Mesendoderm (in vitro differentiated cells): Measurements from ENCODE around the gene SNRPA1.

Experiments
- DNase-seq: peaks from one replicate; pipeline ENCODE4 v3.0.0; 2013
- H2AK5ac ChIP-seq: 2 replicates; pipeline ENCODE4 v1.6.1; 2013; ENCODE audit warnings: low read length, inconsistent platforms
- H2BK120ac ChIP-seq: 2 replicates; pipeline ENCODE4 v1.6.1; 2013; ENCODE audit warnings: low read depth, mild to moderate bottlenecking, low read length, moderate library complexity, mixed read lengths
- H2BK15ac ChIP-seq: replicated peaks from 2 replicates; pipeline ENCODE4 v1.6.1; 2013; ENCODE audit warnings: low read depth, mild to moderate bottlenecking, moderate library complexity
- H2BK5ac ChIP-seq: 2 replicates; pipeline ENCODE4 v1.6.1; 2013; ENCODE audit warnings: low read length, inconsistent platforms
- H3K18ac ChIP-seq: 2 replicates; pipeline ENCODE4 v1.6.1; 2013; ENCODE audit warnings: mild to moderate bottlenecking, low read length, mixed read lengths
- H3K23ac ChIP-seq: one replicate; pipeline ENCODE4 v1.6.1; 2013; ENCODE audit warnings: low read length
- H3K27ac ChIP-seq: 2 replicates; pipeline ENCODE4 v1.5.1; 2013; ENCODE audit warnings: low read depth, mild to moderate bottlenecking, inconsistent platforms, low read length, moderate library complexity
- H3K27me3 ChIP-seq: 2 replicates; pipeline ENCODE4 v1.6.1; 2013; ENCODE audit warnings: low read length, control low read depth, mild to moderate bottlenecking, inconsistent platforms; ENCODE audit not compliant: insufficient read depth, poor library complexity
- H3K36me3 ChIP-seq: 2 replicates; pipeline ENCODE4 v1.6.1; 2013; ENCODE audit warnings: low read length, inconsistent platforms; ENCODE audit not compliant: control insufficient read depth, insufficient read depth
- H3K4ac ChIP-seq: one replicate; pipeline ENCODE4 v1.6.1; 2013; ENCODE audit warnings: low read depth, mild to moderate bottlenecking, low read length, moderate library complexity
- H3K4me1 ChIP-seq: 2 replicates; pipeline ENCODE4 v1.6.1; 2013; ENCODE audit warnings: low read depth, low read length, inconsistent platforms; ENCODE audit not compliant: control insufficient read depth
- H3K4me2 ChIP-seq: 2 replicates; pipeline ENCODE4 v1.6.1; 2013; ENCODE audit warnings: low read length
- H3K4me3 ChIP-seq: 2 replicates; pipeline ENCODE4 v1.5.1; 2013; ENCODE audit warnings: mild to moderate bottlenecking, low read length
- H3K56ac ChIP-seq: one replicate; pipeline ENCODE4 v1.6.1; 2013; ENCODE audit warnings: low read length
- H3K79me1 ChIP-seq: 2 replicates; pipeline ENCODE4 v1.6.1; 2013; ENCODE audit warnings: low read length, inconsistent platforms
- H3K79me2 ChIP-seq: 2 replicates; pipeline ENCODE4 v1.6.1; 2013; ENCODE audit warnings: mild to moderate bottlenecking, low read length; ENCODE audit not compliant: control insufficient read depth, insufficient read depth
- H3K9ac ChIP-seq: 2 replicates; pipeline ENCODE4 v1.6.1; 2013; ENCODE audit warnings: low read length, inconsistent platforms
- H4K5ac ChIP-seq: one replicate; pipeline ENCODE4 v1.6.1; 2013; ENCODE audit warnings: low read length
- H4K8ac ChIP-seq: one replicate; pipeline ENCODE4 v1.6.1; 2013; ENCODE audit warnings: low read depth, mild to moderate bottlenecking, control low read depth, low read length, moderate library complexity
- whole genome bisulfite sequencing: extraction: QIAGEN DNeasy Blood & Tissue Kit; methylation state at CpG from one replicate; pipeline ENCODE4 v1.1.7; 2013; ENCODE audit warnings: low lambda C conversion rate, missing lambda C conversion rate; ENCODE audit not compliant: insufficient coverage; ENCODE audit errors: extremely low coverage; 5-methylcytosine and 5-hydroxymethylcytosine counted together

Gene SNRPA1

GRCh38 chr15:101258238-101259144, 36.6 kb downstream of the SNRPA1 start:
- H2BK120ac ChIP-seq: no peak overlapping the region
- no peak overlapping the region for H3K23ac ChIP-seq
- DNase-seq: peak; percentile 65
- H3K4me2 ChIP-seq: no peak overlapping the region
- H3K27ac ChIP-seq: no peak overlapping the region
- no peak overlapping the region for H2BK15ac ChIP-seq
- H2BK5ac ChIP-seq: no peak overlapping the region
- H3K36me3 ChIP-seq: no peaks in the 10 kb centered on the region
- no peak overlapping the region for H4K5ac ChIP-seq
- peak overlapping the region; percentile 22 for H3K56ac ChIP-seq
- no peaks in the 10 kb centered on the region for H3K79me1 ChIP-seq
- no peaks in the 10 kb centered on the region for H3K27me3 ChIP-seq
- no peak overlapping the region for H3K4ac ChIP-seq
- H3K4me3 ChIP-seq: no peak overlapping the region
- no peaks in the 10 kb centered on the region for H3K79me2 ChIP-seq
- H4K8ac ChIP-seq: no peak overlapping the region
- H3K9ac ChIP-seq: no peak overlapping the region
- H2AK5ac ChIP-seq: no peak overlapping the region
- WGBS: no CpG with 5 or more reads among the region's 11 CpGs
- H3K18ac ChIP-seq: no peak overlapping the region
- no peaks in the 10 kb centered on the region for H3K4me1 ChIP-seq

- Histone ChIP-seq H2AK5ac (no peak overlapping the region), H4K8ac (no peak overlapping the region), H3K4me1 (no peaks in the 10 kb centered on the region), H3K79me1 (no peaks in the 10 kb centered on the region), H3K9ac (no peak overlapping the region), H3K27me3 (no peaks in the 10 kb centered on the region), H3K56ac (no peak overlapping the region), H3K4me2 (no peak overlapping the region), H3K18ac (no peak overlapping the region), H3K4ac (no peak overlapping the region), H3K79me2 (no peaks in the 10 kb centered on the region), H3K36me3 (no peaks in the 10 kb centered on the region), H3K27ac (no peak overlapping the region), H4K5ac (no peak overlapping the region), H3K4me3 (no peak overlapping the region), H3K23ac (no peak overlapping the region), H2BK15ac (no peak overlapping the region), H2BK5ac (no peak overlapping the region), H2BK120ac (no peak overlapping the region)
- DNase-seq: no peak
- no CpG with 5 or more reads among the region's 6 CpGs for WGBS
These were observed 38.3 kb downstream of the SNRPA1 start for GRCh38 chr15:101256757-101257156.

GRCh38 chr15:101255615-101256241, 39.3 kb downstream of the SNRPA1 start:
- DNase-seq: no peak
- H3K36me3 ChIP-seq: no peaks in the 10 kb centered on the region
- no peak overlapping the region for H3K4me3 ChIP-seq
- H3K56ac ChIP-seq: no peak overlapping the region
- H3K18ac ChIP-seq: no peak overlapping the region
- no peak overlapping the region for H3K4me2 ChIP-seq
- H3K27ac ChIP-seq: no peak overlapping the region
- no peak overlapping the region for H3K9ac ChIP-seq
- H2BK5ac ChIP-seq: no peak overlapping the region
- H2BK120ac ChIP-seq: no peak overlapping the region
- no peaks in the 10 kb centered on the region for H3K27me3 ChIP-seq
- no peak overlapping the region for H4K8ac ChIP-seq
- no peaks in the 10 kb centered on the region for H3K79me1 ChIP-seq
- H3K4me1 ChIP-seq: no peaks in the 10 kb centered on the region
- no peak overlapping the region for H2BK15ac ChIP-seq
- H3K79me2 ChIP-seq: peaks cover 3% of the 10 kb centered on the region
- no peak overlapping the region for H3K4ac ChIP-seq
- no peak overlapping the region for H3K23ac ChIP-seq
- WGBS: no CpG with 5 or more reads among the region's 8 CpGs
- no peak overlapping the region for H2AK5ac ChIP-seq
- no peak overlapping the region for H4K5ac ChIP-seq

GRCh38 chr15:101255051-101255395, 40.0 kb downstream of the SNRPA1 start:
- H3K18ac ChIP-seq: no peak overlapping the region
- H3K56ac ChIP-seq: no peak overlapping the region
- peaks cover 3% of the 10 kb centered on the region for H3K4me1 ChIP-seq
- no peak overlapping the region for H3K9ac ChIP-seq
- WGBS: no CpG with 5 or more reads among the region's 5 CpGs
- no peak overlapping the region for H3K4me3 ChIP-seq
- no peak overlapping the region for H2BK120ac ChIP-seq
- H3K27me3 ChIP-seq: no peaks in the 10 kb centered on the region
- H3K4me2 ChIP-seq: no peak overlapping the region
- no peak overlapping the region for H2BK5ac ChIP-seq
- H3K4ac ChIP-seq: no peak overlapping the region
- H2BK15ac ChIP-seq: no peak overlapping the region
- H3K79me2 ChIP-seq: peaks cover 10% of the 10 kb centered on the region
- H3K36me3 ChIP-seq: no peaks in the 10 kb centered on the region
- no peak overlapping the region for H3K27ac ChIP-seq
- H3K79me1 ChIP-seq: peaks cover 6% of the 10 kb centered on the region
- H2AK5ac ChIP-seq: no peak overlapping the region
- DNase-seq: no peak
- H4K5ac ChIP-seq: no peak overlapping the region
- H3K23ac ChIP-seq: no peak overlapping the region
- no peak overlapping the region for H4K8ac ChIP-seq

- peaks cover 8% of the 10 kb centered on the region for H3K79me1 ChIP-seq
- no peak overlapping the region for H3K18ac ChIP-seq
- H2BK5ac ChIP-seq: no peak overlapping the region
- DNase-seq: no peak
- no peak overlapping the region for H3K56ac ChIP-seq
- no peak overlapping the region for H3K27ac ChIP-seq
- no CpG with 5 or more reads among the region's 11 CpGs for WGBS
- H3K4me1 ChIP-seq: peaks cover 3% of the 10 kb centered on the region
- no peak overlapping the region for H3K4me2 ChIP-seq
- H3K36me3 ChIP-seq: no peaks in the 10 kb centered on the region
- no peak overlapping the region for H3K9ac ChIP-seq
- no peak overlapping the region for H2BK15ac ChIP-seq
- no peak overlapping the region for H3K23ac ChIP-seq
- no peak overlapping the region for H4K5ac ChIP-seq
- no peaks in the 10 kb centered on the region for H3K27me3 ChIP-seq
- no peak overlapping the region for H2AK5ac ChIP-seq
- H3K79me2 ChIP-seq: peaks cover 14% of the 10 kb centered on the region
- H4K8ac ChIP-seq: no peak overlapping the region
- H3K4ac ChIP-seq: no peak overlapping the region
- H2BK120ac ChIP-seq: no peak overlapping the region
- no peak overlapping the region for H3K4me3 ChIP-seq
These were observed 40.6 kb downstream of the SNRPA1 start for GRCh38 chr15:101254157-101255050.
